Gastrocnemius medialis (tissue), 4 donors: ENCODE results near the gene HSD17B3.

ENCODE experiments used
- POLR2A ChIP-seq, 2 donors: fragments of 450-650 bp; IDR thresholded peaks; one replicate each; pipeline ENCODE4 v1.6.1; 2017; ENCODE audit warnings: antibody characterized with exemption in 2 of 2, mild to moderate bottlenecking in 2 of 2, moderate library complexity in 2 of 2
- TF ChIP-seq, protein P1 (sequence below), 5 experiments: fragments of 450-650 bp in 3 of 5; fragments of 200-600 bp in 2 of 5; sonication (generic) in 2 of 5; IDR thresholded peaks in 4 of 5; conservative IDR thresholded peaks in 1 of 5; 1 replicate in 4 of 5; 2 replicates in 1 of 5; pipeline ENCODE4 v1.5.1; 2016 to 2019; ENCODE audit warnings: antibody characterized with exemption in 5 of 5, mild to moderate bottlenecking in 3 of 5, moderate library complexity in 3 of 5

- TF ChIP-seq, protein P1, sequence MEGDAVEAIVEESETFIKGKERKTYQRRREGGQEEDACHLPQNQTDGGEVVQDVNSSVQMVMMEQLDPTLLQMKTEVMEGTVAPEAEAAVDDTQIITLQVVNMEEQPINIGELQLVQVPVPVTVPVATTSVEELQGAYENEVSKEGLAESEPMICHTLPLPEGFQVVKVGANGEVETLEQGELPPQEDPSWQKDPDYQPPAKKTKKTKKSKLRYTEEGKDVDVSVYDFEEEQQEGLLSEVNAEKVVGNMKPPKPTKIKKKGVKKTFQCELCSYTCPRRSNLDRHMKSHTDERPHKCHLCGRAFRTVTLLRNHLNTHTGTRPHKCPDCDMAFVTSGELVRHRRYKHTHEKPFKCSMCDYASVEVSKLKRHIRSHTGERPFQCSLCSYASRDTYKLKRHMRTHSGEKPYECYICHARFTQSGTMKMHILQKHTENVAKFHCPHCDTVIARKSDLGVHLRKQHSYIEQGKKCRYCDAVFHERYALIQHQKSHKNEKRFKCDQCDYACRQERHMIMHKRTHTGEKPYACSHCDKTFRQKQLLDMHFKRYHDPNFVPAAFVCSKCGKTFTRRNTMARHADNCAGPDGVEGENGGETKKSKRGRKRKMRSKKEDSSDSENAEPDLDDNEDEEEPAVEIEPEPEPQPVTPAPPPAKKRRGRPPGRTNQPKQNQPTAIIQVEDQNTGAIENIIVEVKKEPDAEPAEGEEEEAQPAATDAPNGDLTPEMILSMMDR (IDR thresholded peaks at IDR 0.05 in 4 of 5, conservative IDR thresholded peaks at IDR 0.05 in 1 of 5) = no peak
- TF ChIP-seq POLR2A (IDR thresholded peaks at IDR 0.05) = no peak
These were observed 100.8 kb downstream of the HSD17B3 start for GRCh38 chr9:96201140-96201539.
